Esophagus squamous epithelium (tissue), 4 donors: ENCODE data around the gene CFAP97.

ENCODE experiments used
- POLR2A ChIP-seq, 4 donors: fragments of 450-650 bp; IDR thresholded peaks; one replicate each; pipeline ENCODE4 v1.6.1; 2017; ENCODE audit warnings: antibody characterized with exemption in 4 of 4, mild to moderate bottlenecking in 4 of 4, moderate library complexity in 3 of 4
- TF ChIP-seq, protein P1 (sequence below), 6 experiments: fragments of 450-650 bp in 4 of 6; fragments of 200-600 bp in 2 of 6; sonication (generic) in 2 of 6; IDR thresholded peaks; one replicate each; pipeline ENCODE4 v1.5.1; 2016 to 2019; ENCODE audit warnings: antibody characterized with exemption in 6 of 6, mild to moderate bottlenecking in 4 of 6, moderate library complexity in 4 of 6

DNA sequence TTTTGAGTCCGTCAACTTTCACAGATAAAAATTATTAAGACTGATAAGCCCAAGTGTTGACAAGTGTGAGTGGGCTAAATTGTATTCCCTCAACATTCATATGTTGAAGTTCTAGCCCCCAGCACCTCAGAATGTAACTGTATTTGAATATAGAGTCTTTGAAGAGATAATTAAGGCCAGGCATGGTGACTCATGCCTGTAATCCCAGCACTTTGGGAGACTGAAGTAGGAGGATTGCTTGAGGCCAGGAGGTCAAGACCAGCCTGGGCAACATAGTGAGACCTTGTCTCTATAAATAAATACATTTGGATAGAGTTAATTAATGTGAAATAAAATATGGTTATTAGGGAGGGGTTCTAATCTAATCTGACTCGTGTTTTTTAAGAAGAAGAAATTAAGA lies 90.5 kb downstream of the CFAP97 start:
- TF ChIP-seq, protein P1, sequence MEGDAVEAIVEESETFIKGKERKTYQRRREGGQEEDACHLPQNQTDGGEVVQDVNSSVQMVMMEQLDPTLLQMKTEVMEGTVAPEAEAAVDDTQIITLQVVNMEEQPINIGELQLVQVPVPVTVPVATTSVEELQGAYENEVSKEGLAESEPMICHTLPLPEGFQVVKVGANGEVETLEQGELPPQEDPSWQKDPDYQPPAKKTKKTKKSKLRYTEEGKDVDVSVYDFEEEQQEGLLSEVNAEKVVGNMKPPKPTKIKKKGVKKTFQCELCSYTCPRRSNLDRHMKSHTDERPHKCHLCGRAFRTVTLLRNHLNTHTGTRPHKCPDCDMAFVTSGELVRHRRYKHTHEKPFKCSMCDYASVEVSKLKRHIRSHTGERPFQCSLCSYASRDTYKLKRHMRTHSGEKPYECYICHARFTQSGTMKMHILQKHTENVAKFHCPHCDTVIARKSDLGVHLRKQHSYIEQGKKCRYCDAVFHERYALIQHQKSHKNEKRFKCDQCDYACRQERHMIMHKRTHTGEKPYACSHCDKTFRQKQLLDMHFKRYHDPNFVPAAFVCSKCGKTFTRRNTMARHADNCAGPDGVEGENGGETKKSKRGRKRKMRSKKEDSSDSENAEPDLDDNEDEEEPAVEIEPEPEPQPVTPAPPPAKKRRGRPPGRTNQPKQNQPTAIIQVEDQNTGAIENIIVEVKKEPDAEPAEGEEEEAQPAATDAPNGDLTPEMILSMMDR (IDR thresholded peaks at IDR 0.05): no peak
- no peak for TF ChIP-seq POLR2A (IDR thresholded peaks at IDR 0.05)
